ENCODE data around the gene ARHGAP36. TPM values are rescaled to one million over a fixed set of nuclear protein-coding genes. Genes with fewer than 3 reads are reported as not detected.

ARHGAP36 gene
- polyA plus RNA-seq (ENCODE audit: insufficient read length in 4 of 4), result under 1 TPM in 2 of 4 donors, not detected in 2; 0.09 to 0.10 TPM

DNA sequence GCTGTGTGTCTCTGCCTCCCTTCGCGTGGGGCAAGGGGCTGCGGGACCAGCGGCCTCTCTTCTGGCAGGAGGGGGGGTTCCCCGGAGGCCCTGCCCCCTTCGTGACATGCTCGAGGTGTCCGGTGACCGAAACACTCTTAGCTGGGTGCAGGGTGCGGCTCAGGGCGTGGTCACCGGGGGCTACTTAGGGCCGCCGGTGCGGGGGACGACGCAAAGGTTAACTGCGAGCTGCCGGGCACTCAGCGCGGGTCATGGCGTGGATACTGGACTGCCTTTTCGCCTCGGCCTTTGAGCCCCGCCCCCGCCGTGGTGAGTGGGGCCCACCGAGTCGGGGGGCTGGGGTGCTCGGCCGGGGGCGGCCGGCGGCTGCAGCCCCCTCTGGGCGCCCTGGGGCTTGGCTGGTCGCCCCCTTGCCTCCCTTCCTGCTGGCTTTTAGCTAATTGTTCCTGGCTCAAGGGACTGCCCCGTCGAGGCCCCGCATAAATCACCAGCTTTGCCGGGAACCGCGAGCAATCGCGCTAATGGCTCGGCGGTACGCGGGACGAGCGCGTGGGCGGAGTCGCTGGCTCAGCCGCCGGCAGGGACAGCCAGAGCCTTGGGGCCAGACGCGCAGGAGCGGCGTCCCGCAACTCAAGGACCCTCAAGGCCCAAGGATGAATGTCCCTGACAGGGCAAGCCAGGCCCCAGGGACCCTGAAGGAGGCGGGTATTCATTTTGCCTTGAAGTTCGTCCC is at the start of gene ARHGAP36:
Gene ARHGAP36 (plus strand): TSS at position 211 of the 733 bp plus-strand sequence. CDS start 23,320 bp downstream, outside the sequence.
- no peak for DNase-seq (ENCODE audit: low read depth in 4 of 4, low spot score in 3 of 4)

GRCh38 chrX:131010186-131010585 is 48.0 kb upstream of the ARHGAP36 start:
- no peak for DNase-seq (ENCODE audit: low read depth in 4 of 4, low spot score in 3 of 4)

DNA sequence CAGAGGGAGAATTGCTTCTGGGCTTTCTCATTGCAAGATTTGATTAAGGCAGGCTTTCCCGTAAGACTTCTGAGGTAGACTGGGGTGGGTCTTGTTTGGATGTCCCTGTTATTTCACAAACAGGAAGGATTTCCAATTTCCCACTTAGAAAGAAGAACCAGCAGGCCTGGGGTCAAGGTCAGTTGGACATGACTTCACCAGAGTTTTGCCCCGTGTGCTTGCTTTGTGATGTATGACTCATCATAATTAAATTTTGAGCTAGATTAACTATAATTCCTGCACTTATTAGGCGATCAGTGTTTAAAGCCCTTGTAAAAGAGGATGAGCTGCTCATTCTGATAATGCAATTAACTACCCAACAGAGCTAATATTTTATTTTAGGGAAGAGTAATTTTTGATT is 32.8 kb upstream of the ARHGAP36 start:
- DNase-seq (ENCODE audit: low read depth in 4 of 4, low spot score in 3 of 4), result no peak

DNA sequence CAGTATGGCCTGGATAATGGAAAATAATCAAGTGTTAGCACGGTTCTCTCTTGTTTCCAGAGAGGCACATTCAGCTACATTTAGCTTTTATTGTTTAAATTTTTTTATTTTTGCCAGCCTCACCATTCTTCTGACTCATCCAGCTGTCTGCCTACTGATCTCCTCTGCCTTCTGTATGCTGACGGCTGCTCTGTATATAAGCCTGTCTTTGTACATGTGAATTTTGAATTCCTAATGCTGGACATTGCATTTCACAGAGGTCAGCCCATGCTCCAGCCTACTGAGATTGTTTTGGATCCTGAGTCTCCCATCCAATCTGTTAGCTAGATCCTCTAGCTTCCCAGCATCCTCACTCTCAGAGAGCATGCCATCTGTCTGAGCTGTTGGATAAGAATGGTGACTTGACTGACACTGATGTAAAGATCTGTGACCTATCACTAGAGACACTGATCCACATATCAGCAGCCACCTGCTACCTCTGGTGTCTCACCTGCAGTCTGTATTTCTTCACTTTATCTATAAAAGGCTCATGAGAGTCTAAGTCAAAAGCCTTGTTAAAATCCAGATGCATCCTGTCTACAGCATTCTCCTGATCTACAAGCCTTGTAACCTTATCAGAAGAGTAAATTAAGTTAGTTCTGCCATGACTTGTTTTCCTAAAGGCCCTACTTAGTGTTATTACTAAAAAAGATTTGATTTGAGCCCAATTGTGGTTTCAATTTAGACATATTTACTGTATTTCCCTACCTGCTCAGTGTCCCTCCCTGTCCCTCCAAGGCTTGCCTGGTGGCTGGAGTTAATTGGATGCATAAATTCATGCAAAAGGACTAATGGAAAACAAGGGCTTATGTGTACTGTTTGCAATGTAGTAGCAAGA is 25.6 kb upstream of the ARHGAP36 start:
- DNase-seq (ENCODE audit: low read depth in 4 of 4, low spot score in 3 of 4), result no peak

DNA sequence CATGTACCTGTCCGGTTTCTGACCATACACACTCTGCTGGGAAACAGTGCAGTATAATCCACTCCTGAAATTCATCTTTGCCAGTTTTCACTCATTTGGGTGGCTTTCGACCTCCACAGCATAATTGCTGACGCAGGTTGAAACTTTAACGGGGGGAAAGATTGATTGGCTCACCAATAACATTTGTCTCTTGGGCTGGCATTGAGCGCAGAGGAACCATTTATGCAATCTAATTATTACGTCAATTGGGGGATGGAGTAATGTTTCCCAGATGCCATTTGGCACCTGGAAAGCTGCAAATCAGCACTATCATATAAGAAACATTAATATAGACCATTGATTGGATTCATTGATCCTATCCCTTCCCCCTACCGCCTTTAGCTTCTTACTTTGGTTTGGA is 24.1 kb upstream of the ARHGAP36 start:
- no peak for DNase-seq (ENCODE audit: low read depth in 4 of 4, low spot score in 3 of 4)

GRCh38 chrX:131040781-131041180 is 17.4 kb upstream of the ARHGAP36 start:
- DNase-seq (ENCODE audit: low read depth in 4 of 4, low spot score in 3 of 4), result no peak

GRCh38 chrX:131041667-131042066 is 16.5 kb upstream of the ARHGAP36 start:
- DNase-seq (ENCODE audit: low read depth in 4 of 4, low spot score in 3 of 4), result no peak

DNA sequence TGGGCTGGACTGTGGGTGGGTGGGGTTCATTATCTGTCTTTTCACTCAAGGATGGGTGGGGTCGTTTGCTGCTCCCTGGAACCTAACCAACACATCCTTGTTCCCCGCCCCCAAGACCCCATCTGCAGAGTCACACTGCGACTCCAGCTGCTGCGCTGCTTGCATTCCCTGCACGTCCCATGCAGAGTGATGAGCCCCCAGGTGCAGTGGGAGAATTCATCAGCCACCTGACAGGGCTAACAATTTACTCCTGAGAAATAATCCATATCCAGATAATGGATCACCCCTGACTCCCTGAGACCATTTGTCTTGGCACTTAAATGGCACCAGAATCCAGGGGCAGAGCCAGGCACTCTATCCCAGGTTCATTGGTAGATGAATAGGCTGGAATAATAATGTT is 12.4 kb upstream of the ARHGAP36 start:
- no peak for DNase-seq (ENCODE audit: low read depth in 4 of 4, low spot score in 3 of 4)

DNA sequence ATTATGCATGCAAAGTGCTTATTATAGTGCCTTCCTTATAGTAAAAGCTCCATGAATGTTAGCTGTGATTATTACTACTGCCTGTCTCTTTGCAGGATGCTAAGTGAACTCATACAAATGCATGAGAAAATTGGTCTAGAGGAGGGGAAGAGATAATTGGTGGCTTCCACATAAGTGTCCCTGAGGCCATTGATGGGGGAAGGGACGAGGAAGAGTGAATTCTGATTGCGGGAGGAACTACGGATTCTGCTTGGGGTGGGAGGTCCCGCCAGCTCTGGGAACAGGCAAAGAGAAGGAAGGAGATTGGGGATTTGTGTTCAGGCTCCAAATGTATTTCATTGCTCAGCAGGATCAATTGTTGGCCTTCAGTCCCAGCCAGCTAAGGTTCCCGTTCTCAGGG is 11.6 kb upstream of the ARHGAP36 start:
- DNase-seq (ENCODE audit: low read depth in 4 of 4, low spot score in 3 of 4), result no peak

DNA sequence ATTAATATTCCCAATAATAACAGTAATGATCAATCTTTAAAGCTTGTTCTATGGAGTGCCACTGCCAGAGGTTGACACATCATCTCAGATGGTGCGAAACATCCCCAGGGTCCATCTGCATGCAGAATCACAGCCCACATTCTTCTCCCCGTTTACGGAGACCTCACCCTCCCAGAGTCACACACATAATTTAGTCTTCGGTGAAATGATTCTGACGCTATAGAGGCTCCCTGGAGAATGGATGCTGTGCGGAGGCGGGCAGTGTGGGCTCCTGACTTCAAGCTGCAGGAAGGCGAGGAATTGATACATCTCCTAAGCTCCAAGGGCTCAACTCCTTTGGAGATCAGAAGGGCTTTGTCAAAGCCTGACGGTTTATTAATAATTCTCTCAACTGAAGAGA is 11.0 kb upstream of the ARHGAP36 start:
- no peak for DNase-seq (ENCODE audit: low read depth in 4 of 4, low spot score in 3 of 4)

DNA sequence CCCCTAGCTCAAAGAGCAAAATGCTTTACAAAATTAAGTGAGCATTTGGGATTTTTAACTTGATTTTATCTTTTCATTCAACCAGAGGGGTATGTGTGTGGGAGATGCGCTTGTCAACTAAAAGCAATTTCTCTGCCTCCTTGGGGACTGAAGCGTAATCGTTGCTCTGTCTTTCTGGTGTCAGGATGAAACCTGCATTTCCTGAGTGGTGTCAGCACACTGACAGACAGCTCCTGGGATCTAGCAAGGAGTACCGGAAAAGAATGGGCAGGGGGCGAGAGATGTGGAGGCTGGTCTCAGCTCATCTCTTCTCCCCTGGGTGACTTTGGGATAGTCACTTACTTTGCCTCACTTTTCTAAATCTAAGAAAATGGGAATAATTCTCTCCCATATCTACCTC is 5.1 kb upstream of the ARHGAP36 start:
- no peak for DNase-seq (ENCODE audit: low read depth in 4 of 4, low spot score in 3 of 4)

DNA sequence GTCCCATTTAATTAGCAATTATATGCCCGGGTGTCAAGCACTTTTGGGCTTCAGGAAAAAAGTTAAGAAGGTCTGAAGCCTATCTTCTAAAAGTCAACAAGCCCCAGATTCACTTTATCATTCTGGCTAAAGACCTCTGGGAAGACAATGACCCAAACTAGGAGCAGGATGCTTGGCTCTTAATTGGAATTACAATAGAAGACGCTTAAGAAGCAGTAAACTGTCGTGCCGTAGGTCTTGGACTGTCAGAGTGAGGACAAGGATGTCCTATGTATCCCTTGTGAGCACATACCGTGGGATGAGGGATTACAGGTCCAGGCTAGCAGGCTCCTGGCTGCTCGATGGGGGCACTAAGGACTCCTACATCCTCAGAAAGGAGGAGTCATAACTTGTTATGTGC is 3.2 kb upstream of the ARHGAP36 start:
- DNase-seq (ENCODE audit: low read depth in 4 of 4, low spot score in 3 of 4), result no peak

DNA sequence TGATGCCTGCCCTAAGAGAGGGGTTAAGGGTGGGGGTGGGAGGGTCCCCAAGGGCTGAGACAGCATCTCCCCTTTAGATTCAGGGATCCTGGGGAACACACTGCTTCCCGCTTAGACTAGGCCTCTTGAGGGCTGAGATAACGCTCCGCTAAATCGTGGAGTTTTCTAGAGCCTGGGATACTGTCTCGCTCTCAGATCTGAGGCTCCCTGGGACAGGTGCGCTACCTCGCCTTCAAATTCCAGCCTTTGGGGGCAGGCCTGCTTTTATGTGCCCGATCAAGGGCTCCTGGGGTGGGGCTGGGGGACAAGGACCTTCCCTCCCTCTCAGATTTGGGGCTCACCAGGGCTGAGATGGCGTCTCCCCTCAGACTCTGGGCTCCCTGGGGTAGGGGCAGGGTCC is 440 bp upstream of the ARHGAP36 start:
- DNase-seq (ENCODE audit: low read depth in 4 of 4, low spot score in 3 of 4), result no peak

DNA sequence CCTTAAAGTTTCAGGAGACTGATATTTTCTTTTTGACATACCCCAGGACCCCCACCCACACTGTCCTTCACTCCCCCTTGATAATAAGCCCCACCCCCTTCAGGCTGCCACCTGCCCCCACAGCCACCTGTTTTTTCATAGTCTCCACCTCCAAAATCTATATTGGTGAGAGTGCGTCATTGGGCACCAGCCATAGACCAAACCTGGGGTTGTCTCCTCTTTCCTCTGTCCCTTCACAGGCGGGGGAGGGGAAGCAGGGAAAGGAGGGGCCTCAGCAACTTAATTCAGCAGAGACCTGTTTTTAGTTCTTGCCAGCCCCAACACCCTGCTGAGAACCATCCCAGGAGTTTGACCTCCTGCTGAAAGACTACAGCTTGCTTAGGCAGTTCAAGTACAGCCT is 1.1 kb downstream of the ARHGAP36 start:
- DNase-seq (ENCODE audit: low read depth in 4 of 4, low spot score in 3 of 4), result no peak

DNA sequence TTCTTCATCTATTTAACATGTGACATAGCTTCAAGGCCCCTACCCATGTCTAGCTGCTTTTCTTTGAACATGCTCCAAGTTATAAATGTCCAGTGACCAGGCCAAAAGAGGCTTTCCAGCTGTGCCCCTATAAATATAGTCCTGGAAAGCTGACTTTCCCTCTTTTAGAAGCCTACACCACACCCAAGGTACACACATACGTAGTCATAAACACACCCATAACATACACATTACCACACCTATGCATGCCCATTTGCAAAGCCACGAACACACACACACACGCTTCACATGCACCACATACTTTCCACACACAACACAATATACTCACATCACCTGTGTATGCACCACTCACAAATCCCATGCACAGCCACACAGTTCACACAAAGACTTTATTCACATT is 2.0 kb downstream of the ARHGAP36 start:
- no peak for DNase-seq (ENCODE audit: low read depth in 4 of 4, low spot score in 3 of 4)

- DNase-seq (ENCODE audit: low read depth in 4 of 4, low spot score in 3 of 4), result no peak
Observed at GRCh38 chrX:131061306-131061705, 3.2 kb downstream of the ARHGAP36 start.

DNA sequence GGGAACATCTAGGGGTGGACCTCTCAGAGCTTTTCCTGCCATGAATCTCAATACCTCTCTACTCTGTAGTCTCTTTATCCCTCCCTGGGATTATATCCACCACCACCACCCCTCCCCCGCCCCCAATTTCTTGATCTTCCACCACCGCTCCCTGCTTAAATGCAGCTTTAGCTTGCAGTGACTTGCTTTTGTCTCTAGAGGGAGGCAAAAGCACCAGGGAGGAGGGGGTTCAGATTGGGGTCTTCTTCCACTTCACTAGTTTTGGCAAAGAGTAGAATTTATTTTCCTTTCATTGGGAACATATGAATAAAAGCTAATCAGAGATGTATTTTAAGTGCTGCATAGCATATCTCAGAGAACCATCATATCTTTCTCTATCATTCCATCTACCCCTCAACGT is 5.5 kb downstream of the ARHGAP36 start:
- DNase-seq (ENCODE audit: low read depth in 4 of 4, low spot score in 3 of 4), result no peak

DNA sequence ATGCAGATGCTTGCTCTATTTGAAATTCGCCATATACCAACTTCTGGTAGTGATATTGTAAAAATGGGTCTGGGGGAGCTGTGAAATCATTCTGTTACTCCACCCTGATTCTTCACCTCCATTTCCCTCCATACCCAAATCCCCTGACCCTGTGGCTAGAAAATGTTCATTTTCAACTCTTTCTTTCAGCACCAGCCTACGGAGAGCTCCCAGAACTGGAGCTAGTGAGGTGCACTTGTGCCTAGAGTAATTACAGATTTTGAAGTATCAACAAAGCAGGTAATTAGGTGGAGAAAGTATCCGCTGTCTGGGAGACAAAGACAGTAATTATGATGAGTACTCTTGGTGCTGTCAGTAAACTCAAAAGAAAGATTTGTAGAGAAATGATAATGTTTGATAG is 8.1 kb downstream of the ARHGAP36 start:
- DNase-seq (ENCODE audit: low read depth in 4 of 4, low spot score in 3 of 4), result no peak

DNA sequence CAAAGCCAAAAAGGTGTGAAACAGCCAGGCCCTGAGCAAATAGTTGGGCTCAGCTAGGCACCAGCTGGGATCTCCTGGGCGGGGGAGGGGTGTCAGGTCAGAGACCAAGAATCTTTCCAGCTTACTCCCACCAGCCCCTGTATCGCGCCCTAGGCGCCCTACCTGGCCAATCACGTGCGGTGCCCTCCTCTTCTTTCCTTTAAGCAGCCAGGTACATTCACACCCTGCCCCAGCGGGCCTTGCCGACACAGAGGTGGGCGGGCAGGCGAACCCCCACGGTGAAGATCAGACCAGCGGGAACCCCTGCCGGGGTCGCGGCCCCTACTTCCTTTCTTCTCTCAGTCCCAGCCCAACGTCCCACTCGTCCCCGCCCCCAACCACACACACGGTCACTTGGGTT is 9.1 kb downstream of the ARHGAP36 start:
- DNase-seq (ENCODE audit: low read depth in 4 of 4, low spot score in 3 of 4), result no peak

DNA sequence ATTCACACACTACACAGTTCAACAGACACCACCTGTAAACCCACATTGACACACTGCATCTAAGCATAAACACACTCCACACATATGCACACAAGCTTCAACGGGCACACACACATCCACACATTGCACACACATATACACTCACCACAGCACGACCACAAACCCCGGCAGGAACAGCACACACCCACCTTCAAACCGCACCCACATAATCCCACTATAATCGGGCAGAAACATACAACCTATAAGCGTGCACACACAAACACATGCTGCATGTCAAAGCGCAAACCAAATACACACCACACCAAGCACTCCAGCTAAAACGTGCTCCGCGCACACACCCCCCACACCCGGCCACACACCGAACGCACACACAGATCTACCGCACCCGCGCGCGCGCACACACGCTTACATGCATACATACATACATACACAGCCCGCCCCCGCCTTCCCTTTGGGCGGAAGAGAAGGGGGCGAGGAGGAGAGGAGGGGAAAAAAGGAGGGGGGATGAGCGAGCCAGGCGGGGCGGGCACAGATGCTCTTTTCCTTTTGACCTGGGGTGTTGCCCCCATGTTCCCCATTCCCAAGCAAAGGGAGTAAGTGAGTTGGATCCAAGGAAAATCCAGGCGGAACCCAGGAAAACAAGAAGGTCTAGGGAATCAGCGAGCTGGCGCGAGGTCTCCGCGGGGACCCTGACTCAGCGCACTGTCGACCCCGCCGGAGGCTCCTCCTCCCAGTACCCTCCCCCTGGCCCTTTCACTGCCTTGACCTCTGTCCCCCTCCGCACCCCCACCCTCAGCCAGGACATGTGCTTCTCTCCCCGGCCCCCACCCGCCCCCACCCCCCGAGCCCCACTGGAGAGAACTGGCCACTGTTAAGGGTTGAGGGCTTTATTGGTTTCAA is 9.9 kb downstream of the ARHGAP36 start:
- no peak for DNase-seq (ENCODE audit: low read depth in 4 of 4, low spot score in 3 of 4)
